DOHH2 (cell line): ENCODE results near the gene FHOD3.

Experiments
- H3F3A ChIP-seq: fragments of 200-600 bp; sonication (generic), shearing (Covaris generic); 2 replicates; pipeline ENCODE4 v1.6.0; 2016; ENCODE audit warnings: antibody characterized with exemption, mild to moderate bottlenecking; ENCODE audit not compliant: control insufficient read depth, insufficient read depth
- H3K27ac ChIP-seq: fragments of 200-600 bp; sonication (generic); 2 replicates; pipeline ENCODE4 v1.5.1; 2014; ENCODE audit warnings: low read depth, mild to moderate bottlenecking, low read length, moderate library complexity
- H3K27me3 ChIP-seq: fragments of 200-600 bp; sonication (generic); 2 replicates; pipeline ENCODE4 v1.6.1; 2014; ENCODE audit warnings: mild to moderate bottlenecking, low read length, mixed read lengths; ENCODE audit not compliant: control insufficient read depth
- H3K36me3 ChIP-seq: fragments of 200-600 bp; sonication (generic); 2 replicates; pipeline ENCODE4 v1.6.1; 2014; ENCODE audit warnings: mild to moderate bottlenecking, low read length, moderate library complexity, mixed read lengths; ENCODE audit not compliant: control insufficient read depth
- H3K4me1 ChIP-seq: fragments of 200-600 bp; sonication (generic); 2 replicates; pipeline ENCODE4 v1.6.1; 2014; ENCODE audit warnings: mild to moderate bottlenecking, low read length, mixed read lengths; ENCODE audit not compliant: control insufficient read depth
- H3K4me2 ChIP-seq: fragments of 200-600 bp; sonication (generic); 2 replicates; pipeline ENCODE4 v1.6.0; 2014; ENCODE audit warnings: mild to moderate bottlenecking, low read length, moderate library complexity
- H3K4me3 ChIP-seq: fragments of 200-600 bp; sonication (generic); 2 replicates; pipeline ENCODE4 v1.5.1; 2014; ENCODE audit warnings: mild to moderate bottlenecking, low read length, mixed read lengths
- H3K79me2 ChIP-seq: fragments of 200-600 bp; sonication (generic); 2 replicates; pipeline ENCODE4 v1.6.1; 2014; ENCODE audit warnings: mild to moderate bottlenecking, low read length, mixed read lengths; ENCODE audit not compliant: control insufficient read depth
- H3K9me2 ChIP-seq: fragments of 200-600 bp; sonication (generic); replicated peaks from 2 replicates; pipeline ENCODE4 v1.6.1; 2014; ENCODE audit warnings: mild to moderate bottlenecking, low read length, mixed read lengths; ENCODE audit not compliant: control insufficient read depth
- H3K9me3 ChIP-seq: fragments of 200-600 bp; sonication (generic); 2 replicates; pipeline ENCODE4 v1.6.1; 2014; ENCODE audit warnings: antibody characterized with exemption, low read length, mixed read lengths; ENCODE audit not compliant: control insufficient read depth, insufficient read depth
- H4K20me1 ChIP-seq: fragments of 200-600 bp; sonication (generic); 2 replicates; pipeline ENCODE4 v1.6.0; 2014; ENCODE audit warnings: low read depth, mild to moderate bottlenecking, antibody characterized with exemption, low read length, moderate library complexity; ENCODE audit not compliant: control insufficient read depth, insufficient read depth
- EZH2phosphoT487 ChIP-seq: fragments of 200-600 bp; sonication (generic); IDR thresholded peaks from 2 replicates; pipeline ENCODE4 v1.6.1; 2017; ENCODE audit warnings: borderline replicate concordance, mild to moderate bottlenecking, antibody characterized with exemption, low read length, moderate library complexity, mixed read lengths
- TF ChIP-seq, protein P1 (sequence below): fragments of 200-600 bp; sonication (generic); IDR thresholded peaks from one replicate; pipeline ENCODE4 v1.5.1; 2014; ENCODE audit warnings: antibody characterized with exemption, mild to moderate bottlenecking, low read depth, low read length; ENCODE audit not compliant: poor library complexity, severe bottlenecking

FHOD3 gene

GRCh38 chr18:36427831-36428230, 130.3 kb downstream of the FHOD3 start:
- Histone ChIP-seq H3K4me2 (no peak overlapping the region), H3K27ac (no peak overlapping the region), H4K20me1 (no peaks in the 10 kb centered on the region), H3K4me3 (no peak overlapping the region), H3K4me1 (no peaks in the 10 kb centered on the region), H3K36me3 (no peaks in the 10 kb centered on the region), H3K79me2 (no peaks in the 10 kb centered on the region), H3K9me2 (no peaks in the 10 kb centered on the region), H3F3A (no peaks in the 10 kb centered on the region), H3K27me3 (peaks cover 4% of the 10 kb centered on the region; the same call in 1 of the 2 replicates), H3K9me3 (no peaks in the 10 kb centered on the region)
- TF ChIP-seq, protein P1, sequence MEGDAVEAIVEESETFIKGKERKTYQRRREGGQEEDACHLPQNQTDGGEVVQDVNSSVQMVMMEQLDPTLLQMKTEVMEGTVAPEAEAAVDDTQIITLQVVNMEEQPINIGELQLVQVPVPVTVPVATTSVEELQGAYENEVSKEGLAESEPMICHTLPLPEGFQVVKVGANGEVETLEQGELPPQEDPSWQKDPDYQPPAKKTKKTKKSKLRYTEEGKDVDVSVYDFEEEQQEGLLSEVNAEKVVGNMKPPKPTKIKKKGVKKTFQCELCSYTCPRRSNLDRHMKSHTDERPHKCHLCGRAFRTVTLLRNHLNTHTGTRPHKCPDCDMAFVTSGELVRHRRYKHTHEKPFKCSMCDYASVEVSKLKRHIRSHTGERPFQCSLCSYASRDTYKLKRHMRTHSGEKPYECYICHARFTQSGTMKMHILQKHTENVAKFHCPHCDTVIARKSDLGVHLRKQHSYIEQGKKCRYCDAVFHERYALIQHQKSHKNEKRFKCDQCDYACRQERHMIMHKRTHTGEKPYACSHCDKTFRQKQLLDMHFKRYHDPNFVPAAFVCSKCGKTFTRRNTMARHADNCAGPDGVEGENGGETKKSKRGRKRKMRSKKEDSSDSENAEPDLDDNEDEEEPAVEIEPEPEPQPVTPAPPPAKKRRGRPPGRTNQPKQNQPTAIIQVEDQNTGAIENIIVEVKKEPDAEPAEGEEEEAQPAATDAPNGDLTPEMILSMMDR, result no peak
- TF ChIP-seq EZH2phosphoT487, result no peak

DNA sequence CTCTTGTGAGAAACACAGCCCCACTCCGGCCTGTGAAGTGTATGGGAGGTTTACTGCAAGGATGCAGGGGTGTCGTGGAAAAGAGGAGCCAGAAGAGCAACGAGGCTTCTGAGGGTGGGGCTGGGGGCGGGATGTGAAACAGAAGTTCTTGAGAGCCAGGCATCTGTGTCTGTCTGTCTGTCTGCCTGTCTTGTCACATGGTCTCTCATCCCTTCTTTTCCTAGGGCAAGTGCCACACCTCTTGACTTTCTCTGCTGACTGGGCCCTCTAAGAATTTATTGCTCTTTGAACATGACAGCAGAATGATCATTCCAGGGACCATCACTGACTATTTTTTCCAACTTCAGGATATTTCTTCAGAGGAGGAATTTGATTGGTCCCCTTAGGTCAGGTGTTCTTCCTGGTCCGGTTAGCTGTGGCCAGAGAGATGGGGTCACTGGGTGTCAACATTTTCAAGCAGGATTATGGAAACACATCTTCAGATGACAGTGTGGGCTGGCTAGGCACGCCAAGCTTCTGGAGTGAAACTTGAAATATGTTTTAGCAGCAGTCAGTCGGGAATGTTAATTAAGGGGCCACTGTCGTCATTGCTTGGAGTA, 131.0 kb downstream of the FHOD3 start:
- Histone ChIP-seq H3K27ac (no peak overlapping the region), H3K9me2 (no peaks in the 10 kb centered on the region), H3K79me2 (no peaks in the 10 kb centered on the region), H4K20me1 (no peaks in the 10 kb centered on the region), H3K4me3 (no peak overlapping the region), H3K4me2 (no peak overlapping the region), H3K27me3 (peaks cover 4% of the 10 kb centered on the region; the same call in 1 of the 2 replicates), H3K9me3 (no peaks in the 10 kb centered on the region), H3K4me1 (no peaks in the 10 kb centered on the region), H3K36me3 (no peaks in the 10 kb centered on the region), H3F3A (no peaks in the 10 kb centered on the region)
- TF ChIP-seq EZH2phosphoT487, result no peak
- TF ChIP-seq, protein P1, result no peak

- Histone ChIP-seq H3F3A (no peaks in the 10 kb centered on the region), H3K27ac (no peak overlapping the region), H3K4me2 (no peak overlapping the region), H3K36me3 (no peaks in the 10 kb centered on the region), H3K4me3 (no peak overlapping the region), H3K4me1 (no peaks in the 10 kb centered on the region), H3K9me2 (no peaks in the 10 kb centered on the region), H3K9me3 (no peaks in the 10 kb centered on the region), H3K27me3 (no peaks in the 10 kb centered on the region), H3K79me2 (no peaks in the 10 kb centered on the region), H4K20me1 (no peaks in the 10 kb centered on the region)
- TF ChIP-seq, protein P1, result no peak
- no peak for TF ChIP-seq EZH2phosphoT487
These were observed 135.5 kb downstream of the FHOD3 start for GRCh38 chr18:36432880-36433555.
